ENCODE measurements around the gene SELENOK.

SELENOK gene

GRCh38 chr3:53863145-53863544 is 28.5 kb downstream of the SELENOK start:
- TF ChIP-seq POLR2A (IDR thresholded peaks at IDR 0.05; ENCODE audit: low read depth, low read length) = no peak
- DNase-seq (ENCODE audit: insufficient read length, low spot score) (no peak), FAIRE-seq (no peak)

GRCh38 chr3:53862241-53862640 is 29.4 kb downstream of the SELENOK start:
- DNase-seq (ENCODE audit: insufficient read length, low spot score) = no peak
- no peak for FAIRE-seq
- TF ChIP-seq POLR2A (IDR thresholded peaks at IDR 0.05; ENCODE audit: low read depth, low read length) = no peak

- DNase-seq (ENCODE audit: insufficient read length, low spot score) = no peak
- no peak for TF ChIP-seq POLR2A (IDR thresholded peaks at IDR 0.05; ENCODE audit: low read depth, low read length)
- no peak for FAIRE-seq
These were observed 31.5 kb downstream of the SELENOK start for GRCh38 chr3:53860196-53860595.

GRCh38 chr3:53859178-53859577 is 32.5 kb downstream of the SELENOK start:
- no peak for FAIRE-seq
- no peak for DNase-seq (ENCODE audit: insufficient read length, low spot score)
- no peak for TF ChIP-seq POLR2A (IDR thresholded peaks at IDR 0.05; ENCODE audit: low read depth, low read length)

- no peak for TF ChIP-seq POLR2A (IDR thresholded peaks at IDR 0.05; ENCODE audit: low read depth, low read length)
- FAIRE-seq = no peak
- DNase-seq (ENCODE audit: insufficient read length, low spot score) = no peak
These were observed 33.4 kb downstream of the SELENOK start for GRCh38 chr3:53858096-53858741.

- DNase-seq (ENCODE audit: insufficient read length, low spot score) (no peak), FAIRE-seq (no peak)
- TF ChIP-seq POLR2A (IDR thresholded peaks at IDR 0.05; ENCODE audit: low read depth, low read length) = no peak
These were observed 34.7 kb downstream of the SELENOK start for GRCh38 chr3:53856964-53857363.

- DNase-seq (ENCODE audit: insufficient read length, low spot score) (no peak), FAIRE-seq (no peak)
- TF ChIP-seq POLR2A (IDR thresholded peaks at IDR 0.05; ENCODE audit: low read depth, low read length) = no peak
These were observed 40.8 kb downstream of the SELENOK start for GRCh38 chr3:53850895-53851294.

GRCh38 chr3:53849916-53850315 is 41.7 kb downstream of the SELENOK start:
- TF ChIP-seq POLR2A (IDR thresholded peaks at IDR 0.05; ENCODE audit: low read depth, low read length) = no peak
- DNase-seq (ENCODE audit: insufficient read length, low spot score) (no peak), FAIRE-seq (no peak)

- no peak for DNase-seq (ENCODE audit: insufficient read length, low spot score)
- no peak for TF ChIP-seq POLR2A (IDR thresholded peaks at IDR 0.05; ENCODE audit: low read depth, low read length)
- FAIRE-seq = no peak
These were observed 44.9 kb downstream of the SELENOK start for GRCh38 chr3:53846851-53847155.

- TF ChIP-seq POLR2A (IDR thresholded peaks at IDR 0.05; ENCODE audit: low read depth, low read length) = no peak
- DNase-seq (ENCODE audit: insufficient read length, low spot score) (no peak), FAIRE-seq (no peak)
These were observed 45.4 kb downstream of the SELENOK start, which contains the start of the genes CHDH and IL17RB for GRCh38 chr3:53846134-53846850. TSS of gene CHDH (minus strand) at chr3:53846419. CDS start at chr3:53824008, 22,411 bp downstream. TSS of gene IL17RB (plus strand) at chr3:53846568. CDS start at chr3:53846589, 21 bp downstream.

- TF ChIP-seq POLR2A (IDR thresholded peaks at IDR 0.05; ENCODE audit: low read depth, low read length) = no peak
- no peak for DNase-seq (ENCODE audit: insufficient read length, low spot score)
- no peak for FAIRE-seq
These were observed 45.9 kb downstream of the SELENOK start for GRCh38 chr3:53845881-53846133.

- TF ChIP-seq POLR2A (IDR thresholded peaks at IDR 0.05; ENCODE audit: low read depth, low read length) = no peak
- FAIRE-seq (no peak), DNase-seq (ENCODE audit: insufficient read length, low spot score) (no peak)
These were observed 46.4 kb downstream of the SELENOK start for GRCh38 chr3:53845103-53845880.

- DNase-seq (ENCODE audit: insufficient read length, low spot score) (no peak), FAIRE-seq (no peak)
- no peak for TF ChIP-seq POLR2A (IDR thresholded peaks at IDR 0.05; ENCODE audit: low read depth, low read length)
These were observed 47.2 kb downstream of the SELENOK start for GRCh38 chr3:53844262-53845102.
